Measurements from ENCODE around the gene ZBTB8B.
"Not testable (repeated sequence)": the region's sequence is repeated elsewhere in the genome, so short reads cannot be mapped to it uniquely, and the experiment has no call there.

Gene ZBTB8B

DNA sequence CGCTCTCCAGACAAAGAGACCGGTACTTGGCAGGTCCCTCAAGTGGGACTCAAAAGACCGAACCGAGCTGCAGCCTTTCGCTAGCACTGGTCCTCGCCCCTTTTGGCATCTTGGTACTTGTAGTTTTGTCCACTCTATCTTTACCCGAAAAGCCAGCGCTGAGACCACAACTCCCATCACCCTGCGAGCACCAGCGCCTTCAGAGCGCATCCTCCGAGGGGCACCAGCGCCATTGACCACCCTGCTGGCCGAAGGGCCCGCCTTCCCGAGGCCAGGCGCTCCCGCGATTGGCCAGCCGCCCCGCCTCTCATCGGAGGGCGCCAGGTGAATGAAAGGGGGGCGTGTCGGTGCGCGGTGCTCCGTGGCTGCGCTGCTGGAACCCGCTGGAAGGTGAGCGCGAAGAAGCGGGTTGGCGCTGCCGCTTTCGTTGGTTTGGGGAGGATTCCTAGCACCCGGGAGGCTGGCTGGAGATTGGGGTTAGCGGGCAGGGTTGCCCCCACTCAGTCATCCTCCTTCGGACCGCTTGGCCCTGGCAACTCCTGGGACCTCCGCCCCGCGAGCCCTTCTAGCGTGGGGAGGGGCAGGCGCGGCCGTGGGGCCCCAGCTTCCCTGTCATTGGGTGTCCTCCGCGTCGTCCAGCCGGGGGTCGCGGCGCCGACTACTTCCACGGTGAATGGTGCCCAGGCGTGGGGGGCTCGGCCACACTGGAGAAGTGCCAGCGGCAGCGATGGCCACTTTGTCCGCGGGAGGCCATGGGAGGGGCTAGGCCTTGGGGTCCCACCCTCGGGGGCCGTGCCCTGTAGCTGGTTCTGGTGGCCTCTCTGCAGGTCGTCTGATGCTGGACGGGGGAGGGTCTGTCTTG, at the start of gene ZBTB8B:
Gene ZBTB8B (plus strand): TSS at position 357 of the 862 bp plus-strand sequence. CDS start 5,553 bp downstream, outside the sequence.
- DNase-seq, result peak; percentile 9

DNA sequence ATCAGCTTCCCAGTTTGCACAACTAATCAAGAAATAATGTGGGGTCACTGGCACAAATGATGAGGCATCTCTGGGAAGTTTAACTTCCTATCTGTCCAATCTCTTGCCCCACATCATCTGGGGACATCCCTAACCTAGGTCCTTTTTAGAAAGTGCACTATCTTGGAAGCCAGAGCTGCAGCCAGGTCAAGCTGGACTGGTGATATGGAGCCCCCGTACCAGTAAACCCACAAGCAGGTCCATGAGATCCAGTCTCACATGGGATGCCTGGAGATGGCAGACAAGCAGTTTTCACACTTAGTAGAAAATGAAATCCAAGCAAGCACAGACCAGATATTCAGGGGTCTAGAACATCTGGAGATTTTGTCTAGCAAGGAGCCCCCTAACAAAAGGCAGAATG, 43.1 kb upstream of the ZBTB8B start:
- no peak for DNase-seq

DNA sequence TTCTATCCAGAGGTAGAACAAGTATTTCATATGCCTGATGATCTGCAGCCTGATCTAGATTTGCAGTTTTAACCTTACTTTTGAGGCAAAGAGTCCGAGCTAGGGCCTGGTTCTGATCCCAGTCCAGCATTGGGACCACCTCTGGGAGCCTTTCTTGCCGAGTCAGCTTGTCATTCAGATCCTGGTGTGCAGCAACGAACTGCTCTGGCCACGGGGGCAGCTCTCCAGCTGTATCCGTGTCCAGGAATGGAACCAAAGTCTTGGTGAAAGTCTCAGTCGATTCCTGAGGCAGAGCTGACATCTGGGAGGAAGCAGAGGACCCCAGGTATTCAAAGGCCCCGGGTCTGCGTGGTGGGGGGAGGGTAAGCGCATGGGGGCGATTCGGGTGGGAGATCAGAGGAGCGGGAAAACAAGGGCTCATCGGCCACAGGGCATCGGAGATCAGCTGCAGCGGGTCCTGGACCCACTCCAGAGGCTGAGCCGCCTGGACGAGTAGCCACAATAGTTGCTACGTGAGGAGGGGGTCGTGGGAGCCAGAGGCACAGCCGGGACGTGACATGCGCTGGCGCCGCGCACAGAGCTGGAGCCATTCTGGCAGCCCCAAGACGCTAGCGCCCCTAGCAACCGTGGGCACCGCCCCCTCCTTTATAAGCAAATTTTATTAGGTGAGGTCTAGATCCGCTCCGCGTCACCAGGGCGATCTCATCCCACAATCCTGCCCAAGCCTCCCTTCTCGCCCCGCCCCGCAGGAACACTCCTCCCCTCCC, 38.2 kb upstream of the ZBTB8B start:
- DNase-seq, result no peak

DNA sequence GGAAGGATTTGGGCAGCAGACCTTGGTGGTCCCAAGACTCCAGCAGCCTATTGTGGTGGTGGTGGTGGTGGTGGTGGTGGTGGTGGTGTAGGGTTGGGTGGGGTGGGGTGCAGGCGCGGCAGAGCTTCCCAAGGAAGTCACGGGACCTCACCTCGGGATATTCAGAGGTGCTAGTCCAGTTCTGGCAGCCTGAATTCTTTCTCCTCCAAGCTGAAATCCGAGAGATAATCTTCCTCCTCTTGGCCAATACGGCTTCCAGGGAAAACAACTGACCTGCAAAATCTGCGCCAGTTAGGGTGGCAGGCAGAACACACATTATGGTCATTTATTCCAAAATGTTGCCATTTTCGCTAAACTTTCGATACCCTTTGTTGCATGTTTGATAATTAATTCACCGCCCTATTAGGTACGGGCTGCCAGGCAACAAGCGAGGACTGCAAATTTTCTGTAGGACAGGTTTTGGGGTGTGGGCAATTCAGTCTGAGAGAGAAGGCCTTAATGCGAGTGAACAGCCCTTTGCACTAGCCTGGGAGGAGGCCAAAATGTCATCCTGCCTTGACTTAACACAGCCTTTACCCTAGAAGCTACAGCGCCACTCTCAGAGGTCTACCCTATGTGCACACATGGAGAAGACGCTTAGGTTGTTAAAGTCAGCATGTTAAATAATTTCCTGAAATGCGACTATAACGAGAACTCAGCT, 37.5 kb upstream of the ZBTB8B start:
- DNase-seq, result no peak

DNA sequence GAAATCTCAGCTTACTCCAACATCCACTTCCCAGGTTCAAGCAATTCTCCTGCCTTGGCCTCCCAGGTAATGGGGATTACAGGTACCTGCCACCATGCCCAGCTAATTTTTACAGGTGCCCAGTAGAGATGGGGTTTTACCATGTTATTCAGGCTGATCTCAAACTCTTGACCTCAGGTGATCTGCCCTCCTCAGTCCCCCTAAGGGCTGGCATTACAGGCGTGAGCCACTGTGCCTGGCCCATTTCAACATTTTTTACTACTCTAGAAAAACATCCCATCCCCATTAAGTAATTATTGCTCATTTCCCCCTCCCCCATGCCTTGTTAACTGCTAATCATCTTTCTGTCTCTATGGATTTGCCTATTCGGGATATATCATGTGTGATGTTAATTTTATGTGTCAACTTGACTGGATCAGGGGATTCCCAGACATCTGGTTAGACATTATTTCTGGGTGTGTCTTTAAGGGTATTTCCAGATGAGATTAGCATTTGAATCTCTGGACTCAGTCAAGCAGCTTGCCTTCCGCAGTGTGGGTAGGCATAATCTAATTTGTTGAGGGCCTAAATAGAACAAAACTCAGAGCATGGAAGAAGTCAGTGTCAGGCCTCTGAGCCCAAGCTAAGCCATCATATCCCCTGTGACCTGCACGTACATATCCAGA, 33.0 kb upstream of the ZBTB8B start:
- DNase-seq, result no peak

DNA sequence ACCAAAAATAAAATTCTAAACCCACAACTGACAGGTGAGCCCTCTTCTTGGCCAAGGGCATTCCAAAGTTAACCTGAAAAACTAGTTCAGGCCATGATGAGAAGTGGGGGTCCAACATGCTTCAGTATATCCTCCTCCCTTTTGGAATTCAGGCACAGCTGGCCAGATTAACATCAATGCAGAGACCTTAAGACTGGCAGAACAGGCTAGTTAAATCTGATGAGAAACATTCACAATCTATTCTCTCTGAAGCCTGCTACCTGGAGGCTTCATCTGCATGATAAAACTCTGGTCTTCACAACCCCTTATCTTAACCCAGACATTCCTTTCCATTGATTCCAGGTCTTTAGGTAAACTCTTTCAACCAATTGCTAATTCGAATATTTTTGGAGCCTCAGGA, 26.7 kb upstream of the ZBTB8B start:
- no peak for DNase-seq

DNA sequence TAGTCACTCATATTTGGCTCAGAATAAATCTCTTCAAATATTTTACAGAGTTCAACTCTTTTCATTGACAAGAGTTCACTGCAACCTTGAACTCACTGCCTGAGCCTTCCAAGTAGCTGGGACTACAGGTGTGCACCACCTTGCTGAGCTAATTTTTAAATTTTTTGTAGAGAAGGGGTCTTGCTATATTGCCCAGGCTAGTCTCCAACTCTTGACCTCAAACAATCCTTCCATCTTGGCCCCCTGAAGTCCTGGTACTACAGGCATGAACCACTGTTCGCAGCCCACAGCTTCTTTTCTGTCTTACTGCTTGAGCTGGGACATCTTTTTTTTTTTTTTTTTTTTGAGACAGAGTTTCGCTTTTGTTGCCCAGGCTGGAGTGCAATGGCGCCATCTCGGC, 26.1 kb upstream of the ZBTB8B start:
- DNase-seq, result not testable (repeated sequence)

DNA sequence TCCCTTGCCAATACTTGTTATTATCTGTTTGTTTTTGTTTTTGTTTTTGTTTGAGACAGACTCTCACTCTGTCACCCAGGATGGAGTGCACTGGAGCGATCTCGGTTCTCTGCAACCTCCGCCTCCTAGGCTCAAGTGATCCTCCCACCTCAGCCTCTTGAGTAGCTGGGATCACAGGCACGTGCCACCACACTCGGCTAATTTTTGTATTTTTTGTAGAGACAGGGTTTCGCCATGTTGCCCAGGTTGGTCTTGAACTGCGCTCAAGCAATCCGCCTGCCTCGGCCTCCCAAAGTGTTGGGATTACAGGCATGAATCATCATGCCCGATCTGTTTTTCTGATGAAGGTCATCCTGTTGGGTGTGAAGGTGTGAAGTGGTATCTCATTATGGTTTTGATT, 23.4 kb upstream of the ZBTB8B start:
- not testable (repeated sequence) for DNase-seq

DNA sequence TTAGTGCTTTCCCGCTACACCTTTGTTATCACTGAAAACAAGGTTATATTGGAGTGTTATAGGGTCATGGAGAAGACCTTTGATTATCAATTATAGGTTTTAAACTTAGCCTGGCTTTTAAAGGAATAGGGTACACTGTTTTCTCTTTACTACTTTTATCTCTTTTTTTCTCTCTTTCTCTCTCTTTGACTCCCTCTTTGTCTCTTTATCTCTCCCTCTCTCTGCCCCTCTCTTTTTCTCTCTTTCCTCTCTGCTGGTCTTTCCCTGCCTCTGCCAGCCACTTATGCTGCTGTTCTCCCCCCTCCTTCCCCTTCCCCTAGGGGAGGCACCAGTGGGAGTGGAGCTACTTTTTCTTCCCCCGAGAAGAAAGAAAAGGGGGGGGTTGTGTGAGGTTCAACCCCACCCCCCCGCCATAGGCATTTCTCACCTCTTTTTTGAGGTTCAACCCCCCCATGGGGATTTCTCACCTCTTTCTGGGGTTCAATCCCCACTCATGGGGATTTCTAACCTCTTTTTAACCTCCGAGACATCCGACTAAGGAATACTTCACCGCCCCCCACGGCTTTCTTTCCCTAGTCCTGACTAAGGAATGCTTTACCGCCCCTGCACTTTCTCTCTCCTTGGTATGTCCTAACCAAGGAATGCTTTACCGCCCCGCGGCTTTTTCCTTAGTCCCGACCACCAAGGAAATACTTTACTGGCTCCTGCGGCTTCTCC, 17.2 kb upstream of the ZBTB8B start:
- no peak for DNase-seq

DNA sequence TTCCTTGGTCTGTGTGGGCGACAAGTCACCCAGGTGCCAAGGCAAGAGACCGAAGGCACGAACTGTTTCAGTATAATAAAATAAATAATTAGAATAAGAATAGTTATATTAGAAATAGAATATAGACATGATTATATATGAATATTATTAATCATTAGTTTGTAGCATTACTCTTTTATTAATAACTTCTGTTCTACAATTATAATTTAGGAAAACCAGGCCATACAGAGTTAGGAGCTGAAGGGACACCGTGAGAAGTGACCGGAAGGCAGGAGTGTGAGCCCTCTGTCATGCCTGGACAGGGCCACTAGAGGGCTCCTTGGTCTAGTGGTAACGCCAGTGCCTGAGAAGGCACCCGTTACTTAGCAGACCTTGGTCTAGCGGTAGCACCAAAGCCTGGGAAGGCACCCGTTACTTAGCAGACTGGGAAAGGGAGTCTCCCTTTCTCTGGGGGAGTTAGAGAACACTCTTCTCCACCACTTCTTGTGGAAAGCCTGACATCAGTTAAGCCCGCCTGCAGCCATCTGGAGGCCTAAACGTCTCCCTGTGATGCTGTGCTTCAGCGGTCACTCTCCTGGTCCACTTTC, 16.6 kb upstream of the ZBTB8B start:
- DNase-seq, result peak; percentile 31

DNA sequence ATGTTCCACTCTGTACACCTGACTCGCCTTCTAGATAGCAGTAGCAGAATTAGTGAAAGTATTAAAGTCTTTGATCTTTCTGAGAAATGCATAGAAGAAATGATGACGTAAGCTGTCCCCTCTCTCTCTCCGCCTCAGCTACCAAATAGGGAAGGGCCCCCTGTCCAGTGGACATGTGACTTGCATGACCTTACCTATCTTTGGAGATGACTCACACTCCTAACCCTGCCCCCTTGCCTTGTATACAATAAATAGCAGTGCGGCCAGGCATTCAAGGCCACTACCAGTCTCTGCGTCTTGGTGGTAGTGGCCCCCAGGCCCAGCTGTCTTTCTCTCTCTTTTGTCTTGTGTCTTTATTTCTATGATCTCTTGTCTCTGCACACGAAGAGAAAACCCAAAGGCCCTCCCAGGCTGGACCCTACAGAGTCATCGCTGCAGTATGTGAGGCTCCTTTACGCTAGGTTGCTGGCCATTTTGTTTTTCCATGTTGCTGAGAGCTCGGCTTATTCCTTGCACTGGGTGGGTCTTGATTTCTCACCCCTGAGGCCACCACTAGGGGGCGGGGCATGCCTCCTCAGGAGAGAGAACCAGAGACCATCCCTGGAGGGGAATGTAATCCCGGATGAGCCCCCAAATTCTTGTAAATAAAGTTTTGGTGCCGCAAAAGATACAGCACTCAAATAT, 16.0 kb upstream of the ZBTB8B start:
- no peak for DNase-seq

DNA sequence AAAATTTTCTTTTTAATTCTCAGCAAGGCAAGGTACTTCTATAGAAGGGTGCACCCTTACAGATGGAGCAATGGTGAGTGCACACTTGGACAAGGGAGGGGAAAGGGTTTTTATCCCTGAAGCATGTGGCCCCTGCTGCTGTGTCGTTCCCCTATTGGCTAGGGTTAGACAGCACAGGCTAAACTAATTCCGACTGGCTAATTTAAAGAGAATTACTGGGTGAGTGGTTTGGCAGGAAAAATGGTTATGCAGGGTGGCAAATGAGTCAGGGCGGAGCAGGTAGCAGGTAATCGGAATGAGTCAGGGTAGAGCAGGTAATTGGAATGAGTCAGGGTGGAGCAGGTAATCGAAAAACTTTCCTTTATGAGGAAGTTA, 15.4 kb upstream of the ZBTB8B start:
- not testable (repeated sequence) for DNase-seq

DNA sequence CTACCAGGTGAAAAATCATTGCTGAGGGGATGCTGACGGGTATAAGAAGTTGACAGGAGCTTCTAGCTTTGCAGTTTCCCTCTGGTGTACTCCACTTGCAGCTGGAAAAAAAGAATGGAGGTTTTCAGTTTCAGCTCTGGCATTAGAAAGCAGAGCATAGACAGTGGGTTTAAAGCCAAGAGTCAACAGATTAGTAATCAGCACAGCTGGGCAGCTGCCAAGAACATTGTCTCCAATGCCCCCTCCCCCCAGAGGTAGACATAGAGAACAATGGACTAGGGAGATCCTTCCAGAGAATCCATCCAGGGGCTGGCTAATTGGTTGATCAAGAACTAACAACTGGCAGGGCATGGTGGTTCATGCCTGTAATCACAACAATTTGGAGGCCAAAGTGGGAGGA, 10.1 kb upstream of the ZBTB8B start:
- no peak for DNase-seq

DNA sequence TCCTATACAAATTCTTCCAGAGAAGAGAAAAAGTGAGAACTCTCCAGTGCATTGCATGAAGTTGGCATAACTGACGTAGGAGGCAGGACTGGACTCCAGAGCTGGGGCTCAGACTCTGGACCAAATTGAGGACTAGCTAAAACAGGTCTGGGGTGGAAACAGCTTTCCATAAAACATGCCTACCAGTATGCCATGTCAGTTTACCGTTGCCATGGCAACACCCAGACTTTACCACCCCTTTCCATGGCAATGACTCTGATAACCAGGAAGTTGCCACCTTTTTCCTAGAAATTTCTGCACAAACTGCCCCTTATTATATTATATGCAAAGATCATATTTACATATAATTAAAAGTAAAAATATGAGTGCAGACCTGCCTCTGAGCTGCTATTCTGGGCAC, 8.9 kb upstream of the ZBTB8B start:
- DNase-seq, result no peak

DNA sequence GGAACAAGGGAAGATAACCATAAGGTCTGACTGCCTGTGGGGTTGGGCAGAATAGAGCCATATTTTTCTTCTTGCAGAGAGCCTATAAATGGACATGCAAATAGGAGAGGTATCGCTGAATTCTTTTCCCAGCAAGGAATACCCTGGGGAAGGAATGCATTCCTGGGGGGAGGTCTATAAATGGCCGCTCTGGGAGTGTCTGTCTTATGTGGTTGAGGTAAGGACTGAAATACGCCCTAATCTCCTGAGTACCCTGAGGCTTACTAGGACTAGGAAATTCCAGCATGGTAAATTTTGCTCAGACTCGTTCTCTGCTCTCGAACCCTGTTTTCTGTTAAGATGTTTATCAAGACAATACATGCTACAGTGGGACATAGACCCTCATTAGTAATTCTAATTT, 6.1 kb upstream of the ZBTB8B start:
- DNase-seq, result not testable (repeated sequence)

DNA sequence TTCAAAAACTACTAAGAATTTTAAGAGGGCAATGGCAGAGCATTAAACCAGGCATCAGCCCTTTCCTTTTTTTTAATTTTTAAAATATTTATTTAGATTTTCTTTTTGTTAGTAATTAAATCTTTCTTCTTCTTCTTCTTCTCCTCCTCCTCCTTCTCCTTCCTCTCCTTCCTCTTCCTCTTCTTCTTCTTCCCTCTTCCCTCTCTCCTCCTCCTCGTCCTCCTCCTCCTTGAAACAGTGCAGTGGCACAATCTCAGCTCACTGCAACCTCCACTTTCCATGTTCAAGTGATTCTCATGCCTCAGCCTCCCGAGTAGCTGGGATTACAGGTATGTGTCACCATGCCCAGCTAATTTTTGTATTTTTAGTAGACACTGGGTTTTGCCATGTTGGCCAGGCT, 1.9 kb upstream of the ZBTB8B start:
- DNase-seq, result not testable (repeated sequence)

DNA sequence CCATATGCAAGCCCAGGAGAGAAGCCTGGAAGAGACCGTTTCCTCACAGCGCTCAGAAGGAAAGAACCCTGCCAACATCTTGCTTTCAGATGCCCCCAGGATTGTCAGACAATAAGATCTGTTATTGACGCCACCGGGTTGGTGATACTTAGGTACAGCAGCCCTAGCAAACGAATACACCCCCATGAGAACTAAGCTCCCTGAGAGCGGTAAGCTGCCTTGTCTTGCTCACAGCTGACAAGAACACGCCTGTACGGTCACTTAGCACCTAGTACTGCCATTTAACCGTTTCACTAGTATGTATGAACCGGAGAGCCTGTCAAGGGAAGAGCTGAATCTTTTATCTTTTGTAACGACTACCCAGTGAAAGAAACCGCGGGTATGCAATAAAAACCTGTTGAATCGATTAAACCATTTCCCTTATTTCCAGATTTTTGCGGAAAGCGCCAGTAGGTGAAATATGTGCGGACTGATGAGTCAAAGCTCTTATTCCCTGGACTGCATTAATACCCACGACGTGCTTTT, 619 bp upstream of the ZBTB8B start:
- no peak for DNase-seq

DNA sequence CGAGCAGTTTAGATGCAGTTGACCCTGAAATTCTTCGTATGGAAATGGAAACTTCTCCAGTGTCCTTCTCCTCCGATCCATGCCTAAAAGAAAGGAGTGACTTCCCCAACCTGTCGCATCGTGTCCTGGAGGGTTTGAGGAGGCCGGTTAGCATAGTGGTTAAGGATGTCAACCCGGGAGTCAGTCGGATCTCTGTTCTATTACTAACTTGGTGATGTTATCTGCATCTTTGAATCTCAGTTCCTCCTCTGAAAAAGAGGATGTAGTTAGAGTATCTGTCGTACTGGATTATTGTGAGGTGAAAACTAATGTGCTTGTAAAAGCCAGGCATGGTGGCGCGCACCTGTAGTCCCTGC, 684 bp downstream of the ZBTB8B start:
- DNase-seq, result no peak

DNA sequence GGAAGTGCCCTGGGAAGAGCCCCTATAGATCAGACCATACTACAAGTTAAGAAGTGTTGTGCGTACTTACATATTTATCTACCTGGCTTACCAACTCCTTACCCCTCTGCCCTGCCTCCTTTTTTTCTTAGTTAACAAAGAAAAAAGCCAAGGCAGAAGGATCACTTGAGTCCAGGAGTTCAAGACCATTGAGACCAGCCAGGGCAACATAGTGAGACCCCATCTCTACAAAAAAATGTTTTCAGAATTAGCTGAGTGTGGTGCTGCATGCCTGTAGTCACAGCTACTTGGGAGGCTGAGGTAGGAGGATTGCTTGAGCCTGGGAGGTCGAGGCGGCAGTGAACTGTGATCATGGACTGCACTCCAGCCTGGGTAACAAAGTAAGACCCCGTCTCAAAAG, 1.9 kb downstream of the ZBTB8B start:
- DNase-seq, result no peak

DNA sequence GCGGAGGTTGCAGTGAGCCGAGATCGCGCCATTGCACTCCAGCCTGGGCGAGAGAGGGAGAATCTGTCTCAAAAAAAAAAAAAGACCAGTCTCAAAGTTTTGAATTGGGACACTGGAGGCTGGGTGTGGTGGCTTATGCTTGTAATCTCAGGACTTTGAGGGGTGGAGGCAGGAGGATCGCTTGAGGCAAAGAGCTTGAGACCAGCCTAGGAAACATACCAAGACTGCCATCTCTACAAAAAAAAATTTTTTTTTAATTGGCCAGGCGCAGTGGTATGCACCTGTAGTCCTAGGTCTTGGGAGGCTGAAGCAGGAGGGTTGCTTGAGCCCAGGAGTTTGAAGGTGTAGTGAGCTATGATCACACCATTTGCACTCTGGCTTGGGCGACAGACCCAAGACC, 3.9 kb downstream of the ZBTB8B start:
- DNase-seq, result no peak

DNA sequence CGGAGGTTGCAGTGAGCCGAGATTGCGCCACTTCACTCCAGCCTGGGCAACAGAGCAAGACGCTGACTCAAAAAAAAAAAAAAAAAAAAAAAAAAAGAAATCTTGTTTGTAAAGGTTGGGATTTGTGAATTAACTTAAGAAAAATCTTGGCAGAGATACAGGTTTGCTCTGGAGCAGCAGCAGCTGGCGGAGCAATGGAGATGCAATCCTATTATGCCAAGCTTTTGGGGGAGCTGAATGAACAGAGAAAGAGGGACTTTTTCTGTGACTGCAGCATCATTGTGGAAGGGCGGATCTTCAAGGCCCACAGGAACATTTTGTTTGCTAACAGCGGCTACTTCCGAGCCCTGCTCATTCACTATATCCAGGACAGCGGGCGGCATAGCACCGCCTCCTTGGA, 5.6 kb downstream of the ZBTB8B start:
- DNase-seq, result no peak
